PC-9 (cell line): Measurements from ENCODE around the gene STK24. TPM values are rescaled to one million over a fixed set of nuclear protein-coding genes. Genes with fewer than 3 reads are reported as not detected.
A peak's percentile ranks its signal among the peaks of the same experiment; 100 is the strongest.

ENCODE experiments used
- BruUV-seq: library from RNA; stranded (reverse); fragments of 400-500 nt; replicated peaks from 2 replicates; lab custom pipeline; 2021; lab: Mats Ljungman, UMichigan
- CTCF ChIA-PET: fragments of 300-600 bp; sonication (Branson Sonifier 250); formaldehyde crosslinking; loops from one replicate; lab custom pipeline; 2022; ENCODE audit warnings: antibody characterized with exemption; lab: Charles Lee
- POLR2A ChIA-PET: fragments of 300-600 bp; sonication (Branson Sonifier 250); formaldehyde crosslinking; loops from one replicate; lab custom pipeline; 2022; ENCODE audit warnings: antibody characterized with exemption; ENCODE audit not compliant: unreplicated experiment; lab: Charles Lee
- DNase-seq, 2 experiments: peaks; one replicate each; pipeline versions ENCODE4 v3.0.0 to v3.0.0-alpha.2; 2015 to 2022; ENCODE audit warnings: mixed read lengths in 1 of 2
- H2AFZ ChIP-seq: fragments of 200-600 bp; sonication (generic); 2 replicates; pipeline ENCODE4 v1.8.1; 2017; ENCODE audit warnings: antibody characterized with exemption
- H3F3A ChIP-seq: fragments of 200-600 bp; sonication (generic); 2 replicates; pipeline ENCODE4 v1.8.1; 2017; ENCODE audit warnings: antibody characterized with exemption, mild to moderate bottlenecking, low read depth; ENCODE audit not compliant: insufficient read depth
- H3K27ac ChIP-seq: fragments of 200-600 bp; sonication (generic); 2 replicates; pipeline ENCODE4 v1.6.1; 2016; ENCODE audit warnings: mixed run types
- H3K27me3 ChIP-seq: fragments of 200-600 bp; sonication (generic); 2 replicates; pipeline ENCODE4 v1.6.1; 2016; ENCODE audit warnings: low read depth, mixed run types; ENCODE audit not compliant: insufficient read depth
- H3K36me3 ChIP-seq: fragments of 200-600 bp; sonication (generic); 2 replicates; pipeline ENCODE4 v1.6.1; 2016; ENCODE audit warnings: low read depth, mixed run types
- H3K4me1 ChIP-seq: fragments of 200-600 bp; sonication (generic); replicated peaks from 2 replicates; pipeline ENCODE4 v1.6.1; 2016; ENCODE audit warnings: mixed run types; ENCODE audit not compliant: insufficient read depth
- H3K4me2 ChIP-seq: fragments of 200-600 bp; sonication (generic); 2 replicates; pipeline ENCODE4 v1.6.1; 2017; ENCODE audit warnings: mixed run types
- H3K4me3 ChIP-seq: fragments of 200-600 bp; sonication (generic); 2 replicates; pipeline ENCODE4 v1.6.1; 2016; ENCODE audit warnings: mixed run types
- H3K79me2 ChIP-seq: fragments of 200-600 bp; sonication (generic); 2 replicates; pipeline ENCODE4 v1.6.1; 2017; ENCODE audit warnings: low read depth, mixed run types
- H3K9me2 ChIP-seq: fragments of 200-600 bp; sonication (generic); 2 replicates; pipeline ENCODE4 v1.8.1; 2017; ENCODE audit warnings: mild to moderate bottlenecking; ENCODE audit not compliant: insufficient read depth
- H3K9me3 ChIP-seq: fragments of 200-600 bp; sonication (generic); 2 replicates; pipeline ENCODE4 v1.8.1; 2016; ENCODE audit warnings: low read depth; ENCODE audit not compliant: insufficient read depth
- H4K20me1 ChIP-seq: fragments of 200-600 bp; sonication (generic); 2 replicates; pipeline ENCODE4 v1.8.1; 2017; ENCODE audit not compliant: insufficient read depth
- EZH2 ChIP-seq: fragments of 200-600 bp; sonication (generic); IDR thresholded peaks from 2 replicates; pipeline ENCODE4 v1.8.0; 2017; ENCODE audit warnings: antibody characterized with exemption, low read depth
- intact Hi-C: fragments of 100-400 bp; cut with micrococcal nuclease; formaldehyde crosslinking; loops from one replicate; pipeline ENCODE4 v1.10.0; 2022; ENCODE audit not compliant: unreplicated experiment
- total RNA-seq: library from RNA; stranded (reverse); gene quantifications from 2 replicates; pipeline ENCODE4 v1.2.3, GENCODE V29; 2021
- TF ChIP-seq, protein P1 (sequence below): fragments of 200-600 bp; sonication (generic); conservative IDR thresholded peaks from 2 replicates; pipeline ENCODE4 v1.6.1; 2017; ENCODE audit warnings: mixed run types, antibody characterized with exemption, mild to moderate bottlenecking, moderate library complexity

STK24 gene
- total RNA-seq, 1 experiment from 2014 or later: 134 TPM

DNA sequence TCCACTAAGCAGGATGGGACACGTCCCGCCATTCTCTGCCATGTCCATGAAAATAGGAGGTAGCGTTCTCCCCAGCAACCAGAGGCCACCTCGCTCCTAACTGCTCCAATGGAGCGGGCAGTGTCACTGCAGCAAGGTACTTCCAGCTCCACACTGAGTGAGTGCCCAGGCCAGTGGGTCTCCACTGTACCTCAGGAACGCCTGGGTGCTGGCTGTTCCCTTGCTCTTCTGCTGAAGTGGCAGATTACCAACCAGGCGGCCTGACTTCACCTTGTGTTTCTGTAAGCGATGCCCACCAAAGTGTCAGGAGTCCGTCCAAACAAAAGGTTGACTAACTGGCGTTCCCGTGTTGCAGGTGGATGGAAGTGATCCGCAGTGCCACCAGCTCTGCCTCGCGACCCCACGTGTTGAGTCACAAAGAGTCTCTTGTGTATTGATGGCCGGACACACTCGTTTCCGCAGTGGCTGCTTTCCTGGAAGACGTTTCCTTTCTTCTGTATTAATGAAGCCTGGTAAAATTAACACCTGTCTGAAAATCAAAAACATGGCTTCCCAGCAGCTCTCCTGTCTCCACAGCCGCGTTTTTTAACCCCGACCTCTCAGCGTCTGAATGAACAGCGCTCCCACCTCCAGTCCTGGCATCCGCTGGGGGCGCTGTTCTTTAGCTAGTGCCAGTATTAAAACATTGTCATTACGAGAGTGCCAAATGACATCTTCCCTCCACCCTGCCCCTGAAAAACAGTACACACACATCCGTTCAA lies 128.8 kb downstream of the STK24 start:
- Histone ChIP-seq H3K27me3 (no peaks in the 10 kb centered on the region), H3K27ac (no peak overlapping the region), H3F3A (peaks cover 28% of the 10 kb centered on the region), H3K9me3 (no peaks in the 10 kb centered on the region), H3K4me2 (no peak overlapping the region), H3K36me3 (peaks cover 39% of the 10 kb centered on the region), H3K79me2 (0 out of 2 replicates have a peak, but pooled peaks cover under 1% of the 10 kb centered on the region), H2AFZ (no peak overlapping the region), H3K4me3 (no peak overlapping the region), H3K9me2 (no peaks in the 10 kb centered on the region), H4K20me1 (peaks cover 4% of the 10 kb centered on the region), H3K4me1 (peaks cover 4% of the 10 kb centered on the region; the same call in 1 of the 2 replicates)
- DNase-seq: no peak
- TF ChIP-seq, protein P1, sequence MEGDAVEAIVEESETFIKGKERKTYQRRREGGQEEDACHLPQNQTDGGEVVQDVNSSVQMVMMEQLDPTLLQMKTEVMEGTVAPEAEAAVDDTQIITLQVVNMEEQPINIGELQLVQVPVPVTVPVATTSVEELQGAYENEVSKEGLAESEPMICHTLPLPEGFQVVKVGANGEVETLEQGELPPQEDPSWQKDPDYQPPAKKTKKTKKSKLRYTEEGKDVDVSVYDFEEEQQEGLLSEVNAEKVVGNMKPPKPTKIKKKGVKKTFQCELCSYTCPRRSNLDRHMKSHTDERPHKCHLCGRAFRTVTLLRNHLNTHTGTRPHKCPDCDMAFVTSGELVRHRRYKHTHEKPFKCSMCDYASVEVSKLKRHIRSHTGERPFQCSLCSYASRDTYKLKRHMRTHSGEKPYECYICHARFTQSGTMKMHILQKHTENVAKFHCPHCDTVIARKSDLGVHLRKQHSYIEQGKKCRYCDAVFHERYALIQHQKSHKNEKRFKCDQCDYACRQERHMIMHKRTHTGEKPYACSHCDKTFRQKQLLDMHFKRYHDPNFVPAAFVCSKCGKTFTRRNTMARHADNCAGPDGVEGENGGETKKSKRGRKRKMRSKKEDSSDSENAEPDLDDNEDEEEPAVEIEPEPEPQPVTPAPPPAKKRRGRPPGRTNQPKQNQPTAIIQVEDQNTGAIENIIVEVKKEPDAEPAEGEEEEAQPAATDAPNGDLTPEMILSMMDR: peak; percentile 51
- TF ChIP-seq EZH2: no peak
- CTCF ChIA-PET: no interaction called here
- intact Hi-C loops: loop anchor here (10.0 kb wide), 1 partner anchor 397 kb away; no protein-coding TSS in a partner anchor
- POLR2A ChIA-PET: no interaction called here
- BruUV-seq: no TSS peak

DNA sequence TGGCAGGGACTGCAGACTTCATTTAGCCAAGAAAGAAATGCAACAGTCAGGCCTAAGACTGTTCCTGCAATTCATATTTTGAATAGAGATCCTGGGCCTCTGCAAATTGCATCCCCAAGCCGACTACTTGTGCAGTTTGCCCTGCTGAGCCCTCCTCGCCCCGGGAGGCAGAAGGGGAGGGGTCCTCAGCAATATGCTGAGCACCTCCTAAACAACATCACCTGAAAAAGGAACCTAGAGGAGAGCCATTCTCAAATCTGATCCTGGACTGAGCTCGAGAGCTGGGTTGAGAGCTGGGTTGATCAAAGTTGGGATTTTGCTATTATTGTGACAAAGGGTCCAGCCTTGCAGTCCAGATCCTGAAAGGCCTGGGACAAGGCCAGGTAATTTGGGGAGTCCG lies 129.8 kb downstream of the STK24 start:
- Histone ChIP-seq H4K20me1 (peaks cover 4% of the 10 kb centered on the region), H3K4me3 (no peak overlapping the region), H3F3A (peaks cover 25% of the 10 kb centered on the region), H3K4me2 (no peak overlapping the region), H3K9me3 (no peaks in the 10 kb centered on the region), H3K9me2 (no peaks in the 10 kb centered on the region), H3K79me2 (no peaks in the 10 kb centered on the region), H3K4me1 (peaks cover 4% of the 10 kb centered on the region; the same call in 1 of the 2 replicates), H3K27me3 (no peaks in the 10 kb centered on the region), H3K36me3 (peaks cover 31% of the 10 kb centered on the region), H3K27ac (no peak overlapping the region), H2AFZ (no peak overlapping the region)
- TF ChIP-seq EZH2: no peak
- TF ChIP-seq, protein P1: no peak
- intact Hi-C loops: loop anchor here (10.0 kb wide), 1 partner anchor 398 kb away; no protein-coding TSS in a partner anchor
- ChIA-PET POLR2A (no interaction called here), CTCF (no interaction called here)
- no peak for DNase-seq
- no TSS peak for BruUV-seq

DNA sequence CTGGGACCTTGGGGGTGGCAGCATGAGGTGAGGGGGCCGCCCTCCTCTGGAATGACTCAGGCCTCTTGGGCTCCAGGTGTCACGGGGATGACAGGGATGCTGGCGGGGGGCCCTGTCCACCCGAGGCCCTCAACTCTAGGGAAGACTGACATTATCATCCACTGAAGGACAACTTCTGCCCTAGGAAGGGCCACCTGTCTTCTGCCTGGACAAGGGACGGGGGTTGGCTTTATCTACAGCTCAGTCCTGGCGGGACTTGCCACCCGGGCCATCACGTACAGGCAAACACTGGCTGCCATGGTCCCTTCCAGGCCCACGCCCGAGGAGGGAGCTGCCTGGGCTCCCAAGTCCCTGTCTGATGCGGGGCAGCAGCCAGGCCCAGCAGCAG lies 130.7 kb downstream of the STK24 start:
- intact Hi-C loops: loop anchor here (10.0 kb wide), 1 partner anchor 399 kb away; no protein-coding TSS in a partner anchor
- Histone ChIP-seq H2AFZ (no peak overlapping the region), H3K4me2 (no peak overlapping the region), H4K20me1 (peaks cover 4% of the 10 kb centered on the region), H3K4me1 (peaks cover 4% of the 10 kb centered on the region; the same call in 1 of the 2 replicates), H3K36me3 (peaks cover 22% of the 10 kb centered on the region; the same call in 1 of the 2 replicates), H3K79me2 (no peaks in the 10 kb centered on the region), H3K9me2 (no peaks in the 10 kb centered on the region), H3K9me3 (no peaks in the 10 kb centered on the region), H3K4me3 (no peak overlapping the region), H3K27me3 (no peaks in the 10 kb centered on the region), H3F3A (peaks cover 21% of the 10 kb centered on the region; the same call in 1 of the 2 replicates), H3K27ac (no peak overlapping the region; the same call in 1 of the 2 replicates)
- no peak for DNase-seq
- no TSS peak for BruUV-seq
- TF ChIP-seq EZH2: no peak
- TF ChIP-seq, protein P1: no peak
- ChIA-PET POLR2A (no interaction called here), CTCF (interaction anchor here (1.4 to 1.9 kb wide), 2 partner anchors 207 to 227 kb away, joined by 7 to 10 read pairs; no protein-coding TSS in a partner anchor)
